Neural progenitor cell (in vitro differentiated cells): ENCODE results near the gene ARNT2. TPM values are rescaled to one million over a fixed set of nuclear protein-coding genes. Genes with fewer than 3 reads are reported as not detected.

Experiments used
- DNase-seq: peaks from one replicate; pipeline ENCODE4 v3.0.0-alpha.2; 2016; ENCODE audit warnings: low spot score
- H2AFZ ChIP-seq: fragments of 200-600 bp; sonication (generic); replicated peaks from 2 replicates; pipeline ENCODE4 v1.6.1; 2016; ENCODE audit warnings: antibody characterized with exemption
- H3F3A ChIP-seq: fragments of 200-600 bp; sonication (generic); 2 replicates; pipeline ENCODE4 v1.6.1; 2016; ENCODE audit warnings: antibody characterized with exemption, low read depth
- H3K27ac ChIP-seq: fragments of 200-600 bp; sonication (generic); 2 replicates; pipeline ENCODE4 v1.5.1; 2016; ENCODE audit warnings: mild to moderate bottlenecking
- H3K27me3 ChIP-seq: fragments of 200-600 bp; sonication (generic); 2 replicates; pipeline ENCODE4 v1.6.1; 2016; ENCODE audit warnings: mild to moderate bottlenecking, moderate library complexity
- H3K36me3 ChIP-seq: fragments of 200-600 bp; sonication (generic); 2 replicates; pipeline ENCODE4 v1.5.1; 2016
- H3K4me1 ChIP-seq: fragments of 200-600 bp; sonication (generic); 2 replicates; pipeline ENCODE4 v1.6.1; 2016; ENCODE audit warnings: mixed run types
- H3K4me2 ChIP-seq: fragments of 200-600 bp; sonication (generic); 2 replicates; pipeline ENCODE4 v1.6.1; 2016
- H3K4me3 ChIP-seq: fragments of 200-600 bp; sonication (generic); 2 replicates; pipeline ENCODE4 v1.5.1; 2016
- H3K79me2 ChIP-seq: fragments of 200-600 bp; sonication (generic); 2 replicates; pipeline ENCODE4 v1.6.1; 2016; ENCODE audit warnings: low read depth
- H3K9ac ChIP-seq: fragments of 200-600 bp; sonication (generic); 2 replicates; pipeline ENCODE4 v1.6.1; 2016
- H3K9me3 ChIP-seq: fragments of 200-600 bp; sonication (generic); 2 replicates; pipeline ENCODE4 v1.5.1; 2016; ENCODE audit warnings: low read depth
- H4K20me1 ChIP-seq: fragments of 200-600 bp; sonication (generic); 2 replicates; pipeline ENCODE4 v1.6.1; 2016; ENCODE audit warnings: low read depth
- H3K27ac Mint-ChIP-seq: 3 replicates; pipeline ENCODE4 v1.8.0; 2021; ENCODE audit warnings: mixed read lengths
- H3K27me3 Mint-ChIP-seq: 2 replicates; pipeline ENCODE4 v1.8.0; 2022; ENCODE audit warnings: low read depth, mild to moderate bottlenecking, inconsistent platforms, moderate library complexity, mixed read lengths; ENCODE audit not compliant: insufficient read depth
- H3K36me3 Mint-ChIP-seq: 3 replicates; pipeline ENCODE4 v1.8.0; 2021; ENCODE audit warnings: mixed read lengths
- H3K4me1 Mint-ChIP-seq: 3 replicates; pipeline ENCODE4 v1.8.0; 2021; ENCODE audit warnings: mixed read lengths
- H3K4me3 Mint-ChIP-seq: 3 replicates; pipeline ENCODE4 v1.8.0; 2021; ENCODE audit warnings: mild to moderate bottlenecking, moderate library complexity, mixed read lengths
- H3K9me3 Mint-ChIP-seq: 3 replicates; pipeline ENCODE4 v1.8.0; 2020; ENCODE audit warnings: mixed read lengths
- EZH2 ChIP-seq: fragments of 200-600 bp; sonication (generic); IDR thresholded peaks from 2 replicates; pipeline ENCODE4 v1.6.1; 2017; ENCODE audit warnings: antibody characterized with exemption, mild to moderate bottlenecking, moderate library complexity
- EZH2phosphoT487 ChIP-seq: fragments of 200-600 bp; sonication (generic); IDR thresholded peaks from 2 replicates; pipeline ENCODE4 v1.6.1; 2017; ENCODE audit warnings: antibody characterized with exemption
- total RNA-seq: library from RNA; depleted of rRNA; stranded (reverse); fragments of >200 nt; gene quantifications from 2 replicates; pipeline ENCODE4 v1.2.3, GENCODE V29; 2015; ENCODE audit warnings: low replicate concordance
- TF ChIP-seq, protein P1 (sequence below): fragments of 200-600 bp; sonication (generic); IDR thresholded peaks from 2 replicates; pipeline ENCODE4 v1.5.1; 2017; ENCODE audit warnings: antibody characterized with exemption, mild to moderate bottlenecking

The ARNT2 gene
- total RNA-seq, 1 donor from 2014 or later = 15.7 TPM

DNA sequence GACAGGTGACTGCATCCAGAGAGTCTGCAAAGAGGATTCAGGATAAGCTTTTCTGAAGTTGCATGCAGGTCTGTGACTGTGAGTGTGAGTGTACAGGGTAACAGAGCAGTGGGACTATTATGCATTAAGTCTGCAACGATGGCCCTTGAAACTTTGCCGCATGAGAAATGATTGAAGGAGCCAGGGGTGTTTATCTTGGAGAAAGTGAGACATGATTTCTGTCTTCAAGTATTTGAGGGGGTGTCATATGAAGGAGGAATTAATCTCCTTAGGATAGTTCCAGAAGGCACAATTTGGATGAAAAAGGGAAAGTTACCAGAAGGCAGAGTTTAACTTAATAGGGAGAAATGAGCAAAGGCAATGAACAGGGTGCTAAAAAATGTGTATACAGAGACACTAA, 119.6 kb downstream of the ARNT2 start:
- Histone ChIP-seq H3K36me3 (no peaks in the 10 kb centered on the region), H3K79me2 (no peaks in the 10 kb centered on the region), H3K27me3 (no peaks in the 10 kb centered on the region), H3K9me3 (no peaks in the 10 kb centered on the region), H3K4me2 (no peak overlapping the region), H3F3A (no peaks in the 10 kb centered on the region), H4K20me1 (no peaks in the 10 kb centered on the region), H2AFZ (no peak overlapping the region), H3K4me3 (no peak overlapping the region), H3K4me1 (no peaks in the 10 kb centered on the region), H3K27ac (no peak overlapping the region), H3K9ac (no peak overlapping the region)
- H3K4me3 Mint-ChIP-seq = no peak overlapping the region
- no peak for DNase-seq
- no peaks in the 10 kb centered on the region for H3K4me1 Mint-ChIP-seq
- H3K27me3 Mint-ChIP-seq = no peaks in the 10 kb centered on the region
- H3K36me3 Mint-ChIP-seq = peaks cover 14% of the 10 kb centered on the region
- H3K27ac Mint-ChIP-seq = no peak overlapping the region
- no peaks in the 10 kb centered on the region for H3K9me3 Mint-ChIP-seq
- TF ChIP-seq EZH2 (no peak), EZH2phosphoT487 (no peak)
- TF ChIP-seq, protein P1, sequence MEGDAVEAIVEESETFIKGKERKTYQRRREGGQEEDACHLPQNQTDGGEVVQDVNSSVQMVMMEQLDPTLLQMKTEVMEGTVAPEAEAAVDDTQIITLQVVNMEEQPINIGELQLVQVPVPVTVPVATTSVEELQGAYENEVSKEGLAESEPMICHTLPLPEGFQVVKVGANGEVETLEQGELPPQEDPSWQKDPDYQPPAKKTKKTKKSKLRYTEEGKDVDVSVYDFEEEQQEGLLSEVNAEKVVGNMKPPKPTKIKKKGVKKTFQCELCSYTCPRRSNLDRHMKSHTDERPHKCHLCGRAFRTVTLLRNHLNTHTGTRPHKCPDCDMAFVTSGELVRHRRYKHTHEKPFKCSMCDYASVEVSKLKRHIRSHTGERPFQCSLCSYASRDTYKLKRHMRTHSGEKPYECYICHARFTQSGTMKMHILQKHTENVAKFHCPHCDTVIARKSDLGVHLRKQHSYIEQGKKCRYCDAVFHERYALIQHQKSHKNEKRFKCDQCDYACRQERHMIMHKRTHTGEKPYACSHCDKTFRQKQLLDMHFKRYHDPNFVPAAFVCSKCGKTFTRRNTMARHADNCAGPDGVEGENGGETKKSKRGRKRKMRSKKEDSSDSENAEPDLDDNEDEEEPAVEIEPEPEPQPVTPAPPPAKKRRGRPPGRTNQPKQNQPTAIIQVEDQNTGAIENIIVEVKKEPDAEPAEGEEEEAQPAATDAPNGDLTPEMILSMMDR = no peak

DNA sequence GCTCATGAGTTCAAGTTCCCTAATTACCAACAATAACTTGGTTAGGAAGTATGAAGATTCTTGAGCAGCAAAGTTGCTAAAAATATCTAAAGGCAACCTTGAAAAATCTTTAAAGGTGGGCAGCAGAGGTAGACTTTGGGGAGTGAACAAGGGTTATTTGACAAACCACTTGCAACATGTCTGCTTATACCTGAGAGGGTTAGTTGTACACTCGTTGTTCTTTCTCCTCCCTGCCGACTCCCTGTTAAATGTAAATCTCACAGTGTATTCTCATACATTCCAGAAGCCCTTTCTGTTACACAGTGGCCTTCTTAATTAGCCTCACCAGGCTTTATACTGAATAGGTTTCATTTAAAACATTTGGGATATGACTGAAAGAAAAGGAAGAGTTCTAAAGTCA, 121.7 kb downstream of the ARNT2 start:
- no peaks in the 10 kb centered on the region for H3K36me3 ChIP-seq
- no peaks in the 10 kb centered on the region for H3F3A ChIP-seq
- H3K4me1 Mint-ChIP-seq = no peaks in the 10 kb centered on the region
- no peaks in the 10 kb centered on the region for H3K4me1 ChIP-seq
- H3K27ac Mint-ChIP-seq = no peak overlapping the region
- peaks cover 12% of the 10 kb centered on the region for H3K36me3 Mint-ChIP-seq
- H3K4me3 Mint-ChIP-seq = no peak overlapping the region
- TF ChIP-seq, protein P1 = no peak
- TF ChIP-seq EZH2 (no peak), EZH2phosphoT487 (no peak)
- H3K79me2 ChIP-seq = no peaks in the 10 kb centered on the region
- H3K4me2 ChIP-seq = no peak overlapping the region
- DNase-seq = no peak
- H3K9me3 ChIP-seq = no peaks in the 10 kb centered on the region
- H3K9ac ChIP-seq = no peak overlapping the region
- no peaks in the 10 kb centered on the region for H3K27me3 Mint-ChIP-seq
- H4K20me1 ChIP-seq = no peaks in the 10 kb centered on the region
- no peak overlapping the region for H3K4me3 ChIP-seq
- no peak overlapping the region for H2AFZ ChIP-seq
- no peaks in the 10 kb centered on the region for H3K9me3 Mint-ChIP-seq
- H3K27me3 ChIP-seq = no peaks in the 10 kb centered on the region
- no peak overlapping the region for H3K27ac ChIP-seq

DNA sequence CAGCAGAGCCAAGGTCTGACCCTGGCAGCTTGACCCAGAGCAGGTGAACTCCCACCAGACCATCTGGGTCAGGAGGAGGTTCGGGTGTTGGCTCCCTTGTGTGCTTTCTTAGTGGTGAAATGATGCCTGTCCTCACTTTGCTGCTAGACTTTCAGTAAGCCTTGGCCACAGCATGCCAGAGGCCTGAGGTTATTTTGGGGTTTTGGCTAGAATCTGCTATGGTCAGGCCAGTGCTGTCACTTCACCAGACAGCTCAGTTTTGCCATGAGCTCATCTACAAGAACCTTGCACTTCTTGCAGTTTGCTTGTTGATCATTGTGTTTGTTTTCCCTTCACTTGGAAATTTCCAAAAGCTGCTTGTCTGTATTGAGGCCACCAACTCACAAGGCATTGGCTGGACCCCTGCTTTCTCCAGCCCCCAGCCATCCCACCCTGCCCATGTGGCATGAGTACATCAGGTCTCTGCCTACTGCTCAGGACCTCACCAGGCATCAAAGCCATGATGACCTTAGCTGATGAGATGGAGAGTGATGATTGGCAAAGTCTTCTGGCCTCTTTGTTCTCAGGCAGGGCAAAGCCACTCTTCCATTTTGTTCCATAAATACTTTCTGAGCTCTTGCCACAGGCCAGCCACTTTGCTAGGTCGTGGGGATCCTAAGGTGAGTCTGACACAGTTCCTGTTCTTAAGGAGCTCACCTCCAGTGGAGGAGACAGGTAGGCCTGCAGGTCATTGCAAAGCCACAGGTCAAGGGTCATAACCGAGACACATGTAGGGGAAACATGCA, 122.6 kb downstream of the ARNT2 start:
- Histone ChIP-seq H3K4me3 (no peak overlapping the region), H3K9ac (no peak overlapping the region), H4K20me1 (no peaks in the 10 kb centered on the region), H3K79me2 (no peaks in the 10 kb centered on the region), H3K4me1 (no peaks in the 10 kb centered on the region), H3K27me3 (no peaks in the 10 kb centered on the region), H3K9me3 (no peaks in the 10 kb centered on the region), H3K4me2 (no peak overlapping the region), H3K36me3 (no peaks in the 10 kb centered on the region), H3F3A (no peaks in the 10 kb centered on the region), H3K27ac (no peak overlapping the region), H2AFZ (no peak overlapping the region)
- no peak for TF ChIP-seq EZH2
- TF ChIP-seq, protein P1 = no peak
- no peak for TF ChIP-seq EZH2phosphoT487
- Mint-ChIP-seq H3K4me1 (no peaks in the 10 kb centered on the region), H3K27me3 (no peaks in the 10 kb centered on the region), H3K9me3 (no peaks in the 10 kb centered on the region), H3K36me3 (peaks cover 16% of the 10 kb centered on the region), H3K27ac (no peak overlapping the region), H3K4me3 (no peak overlapping the region)
- no peak for DNase-seq
